Measurements from ENCODE around the gene CHCHD6.

DNA sequence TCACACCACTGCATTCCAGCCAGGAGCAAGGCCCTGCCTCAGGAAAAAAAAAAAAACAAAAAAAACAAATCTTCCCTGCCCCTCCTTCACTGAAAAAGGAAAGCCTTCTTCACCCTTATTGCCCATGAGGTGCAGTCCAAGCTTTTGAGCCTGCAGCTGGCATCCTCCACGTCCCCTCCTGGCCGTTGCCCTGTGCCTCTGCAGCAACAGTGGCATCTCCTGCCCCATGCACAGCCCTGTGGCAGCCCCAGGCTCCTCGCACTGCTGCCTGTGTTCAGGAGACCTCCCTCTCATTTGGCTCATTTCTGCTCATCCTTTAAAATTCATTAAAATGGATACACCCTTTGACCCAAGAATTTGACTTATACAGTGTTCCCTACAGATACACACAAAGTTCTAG lies 206.2 kb downstream of the CHCHD6 start:
- TF ChIP-seq, protein P1, sequence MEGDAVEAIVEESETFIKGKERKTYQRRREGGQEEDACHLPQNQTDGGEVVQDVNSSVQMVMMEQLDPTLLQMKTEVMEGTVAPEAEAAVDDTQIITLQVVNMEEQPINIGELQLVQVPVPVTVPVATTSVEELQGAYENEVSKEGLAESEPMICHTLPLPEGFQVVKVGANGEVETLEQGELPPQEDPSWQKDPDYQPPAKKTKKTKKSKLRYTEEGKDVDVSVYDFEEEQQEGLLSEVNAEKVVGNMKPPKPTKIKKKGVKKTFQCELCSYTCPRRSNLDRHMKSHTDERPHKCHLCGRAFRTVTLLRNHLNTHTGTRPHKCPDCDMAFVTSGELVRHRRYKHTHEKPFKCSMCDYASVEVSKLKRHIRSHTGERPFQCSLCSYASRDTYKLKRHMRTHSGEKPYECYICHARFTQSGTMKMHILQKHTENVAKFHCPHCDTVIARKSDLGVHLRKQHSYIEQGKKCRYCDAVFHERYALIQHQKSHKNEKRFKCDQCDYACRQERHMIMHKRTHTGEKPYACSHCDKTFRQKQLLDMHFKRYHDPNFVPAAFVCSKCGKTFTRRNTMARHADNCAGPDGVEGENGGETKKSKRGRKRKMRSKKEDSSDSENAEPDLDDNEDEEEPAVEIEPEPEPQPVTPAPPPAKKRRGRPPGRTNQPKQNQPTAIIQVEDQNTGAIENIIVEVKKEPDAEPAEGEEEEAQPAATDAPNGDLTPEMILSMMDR (IDR thresholded peaks at IDR 0.05) = no peak
- TF ChIP-seq POLR2A (IDR thresholded peaks at IDR 0.05) (no peak), POLR2AphosphoS5 (IDR thresholded peaks at IDR 0.05) (no peak)
